Upper lobe of left lung (tissue), 6 donors: ENCODE data around the gene NINJ2. TPM values are rescaled to one million over a fixed set of nuclear protein-coding genes. Genes with fewer than 3 reads are reported as not detected.
A peak's percentile ranks its signal among the peaks of the same experiment; 100 is the strongest.
"Not testable (repeated sequence)": the region's sequence is repeated elsewhere in the genome, so short reads cannot be mapped to it uniquely, and the experiment has no call there.

Experiments used
- ATAC-seq, 2 donors: fragments of 200-7000 bp; cut with Tn5 transposase; one replicate each; pipeline ENCODE4 v1.9.1; 2022; ENCODE audit warnings: mild to moderate bottlenecking in 2 of 2, moderate library complexity in 2 of 2; ENCODE audit not compliant: low FRiP score in 2 of 2
- DNase-seq, 2 donors: peaks; one replicate each; pipeline ENCODE4 v3.0.0-alpha.2; 2019 to 2020
- H3K27ac ChIP-seq, 4 donors: fragments of 200-600 bp; sonication (generic); one replicate each; pipeline ENCODE4 v1.5.1; 2016 to 2019
- H3K27me3 ChIP-seq, 4 donors: fragments of 200-600 bp; sonication (generic); one replicate each; pipeline ENCODE4 v1.5.1; 2017 to 2019
- H3K36me3 ChIP-seq, 4 donors: fragments of 200-600 bp; sonication (generic); one replicate each; pipeline ENCODE4 v1.5.1; 2016 to 2019
- H3K4me1 ChIP-seq, 4 donors: fragments of 200-600 bp; sonication (generic); one replicate each; pipeline ENCODE4 v1.5.1; 2018 to 2019
- H3K4me3 ChIP-seq, 4 donors: fragments of 200-600 bp; sonication (generic); one replicate each; pipeline ENCODE4 v1.5.1; 2017 to 2019; ENCODE audit warnings: mild to moderate bottlenecking in 2 of 4, moderate library complexity in 1 of 4
- H3K9me3 ChIP-seq, 4 donors: fragments of 200-600 bp; sonication (generic); one replicate each; pipeline ENCODE4 v1.5.1; 2018 to 2019
- CTCF ChIP-seq, 6 experiments: fragments of 450-650 bp in 4 of 6; fragments of 200-600 bp in 2 of 6; sonication (generic) in 2 of 6; IDR thresholded peaks; one replicate each; pipeline ENCODE4 v1.5.1; 2016 to 2019; ENCODE audit warnings: antibody characterized with exemption in 6 of 6
- EP300 ChIP-seq, 4 donors: sonication (generic); formaldehyde crosslinking; IDR thresholded peaks; one replicate each; pipeline ENCODE4 v1.5.1; 2017; ENCODE audit warnings: antibody characterized with exemption in 4 of 4, control low read depth in 2 of 4
- POLR2A ChIP-seq, 4 donors: fragments of 450-650 bp; IDR thresholded peaks; one replicate each; pipeline ENCODE4 v1.5.1; 2016 to 2017; ENCODE audit warnings: antibody characterized with exemption in 4 of 4, mild to moderate bottlenecking in 2 of 4
- POLR2AphosphoS5 ChIP-seq, 2 donors: sonication (generic); formaldehyde crosslinking; IDR thresholded peaks; one replicate each; pipeline ENCODE4 v1.5.1; 2017; ENCODE audit warnings: antibody characterized with exemption in 2 of 2
- WGBS, 2 donors: methylation state at CpG; one replicate each; pipeline ENCODE4 v1.1.5; 2017 to 2018; 5-methylcytosine and 5-hydroxymethylcytosine counted together
- total RNA-seq, 6 donors: library from RNA; depleted of rRNA in 4 of 6; stranded (reverse); fragments of >200 nt in 4 of 6; gene quantifications; one replicate each; pipeline versions ENCODE4 v1.1.0 to v1.2.1, GENCODE V29; 2016 to 2021
- donor health status: DM: no; HTN: no; CAD: no; lungs with moderate emphysema.
- donor health status: DM: no; HTN: yes; CAD: no; lungs with severe emphysema.

NINJ2 gene
- total RNA-seq, 6 donors from 2014 or later = 15.6 to 73.3 (median 36.2) TPM

GRCh38 chr12:632102-632696, 31.0 kb downstream of the NINJ2 start:
- H3K4me3 ChIP-seq = peak overlapping the region in 1 of 4 donors; percentile 44

GRCh38 chr12:630656-631632, 32.3 kb downstream of the NINJ2 start:
- H3K36me3 ChIP-seq = no peaks in the 10 kb centered on the region
- peak; percentile 85 to 93 for DNase-seq
- WGBS, 2 donors = 50 to 59% methylated on average over 40 to 43 of the region's 45 CpGs

More at GRCh38 chr12:632102-632696, 31.0 kb downstream of the NINJ2 start:
- WGBS, 2 donors = 17 to 33% methylated on average over 7 of the region's 7 CpGs
- TF ChIP-seq POLR2A (IDR thresholded peaks at IDR 0.05) (peak in 1 of 4 donors; percentile 26), POLR2AphosphoS5 (IDR thresholded peaks at IDR 0.05) (peak in 1 of 2 donors; percentile 25), EP300 (IDR thresholded peaks at IDR 0.05) (peak in 1 of 4 donors; percentile 14), CTCF (IDR thresholded peaks at IDR 0.05) (no peak)
- Histone ChIP-seq H3K27ac (peak overlapping the region; percentile 78 to 90 (median 87)), H3K4me1 (peaks cover 32 to 52% (median 37%) of the 10 kb centered on the region in 4 donors), H3K36me3 (no peaks in the 10 kb centered on the region), H3K27me3 (no peaks in the 10 kb centered on the region), H3K9me3 (no peaks in the 10 kb centered on the region)
- ATAC-seq (peak; percentile 71 to 87), DNase-seq (peak in 1 of 2 donors; percentile 66)

GRCh38 chr12:628742-629078, 34.5 kb downstream of the NINJ2 start:
- H3K4me3 ChIP-seq, DNase-seq, H3K9me3 ChIP-seq, H3K27me3 ChIP-seq, H3K36me3 ChIP-seq, ATAC-seq: not testable (repeated sequence)
- Histone ChIP-seq H3K4me1 (peaks cover 31 to 41% (median 35%) of the 10 kb centered on the region in 4 donors), H3K27ac (peak overlapping the region in 1 of 4 donors; percentile 87)
- WGBS, 2 donors = 97 to 100% methylated on average over 1 of the region's 1 CpG

More at GRCh38 chr12:630656-631632, 32.3 kb downstream of the NINJ2 start:
- Histone ChIP-seq H3K27me3 (no peaks in the 10 kb centered on the region), H3K9me3 (no peaks in the 10 kb centered on the region), H3K4me3 (peak overlapping the region; percentile 20 to 45 (median 36)), H3K27ac (peak overlapping the region; percentile 78 to 90 (median 87)), H3K4me1 (peaks cover 32 to 49% (median 37%) of the 10 kb centered on the region in 4 donors)
- peak; percentile 83 to 85 for ATAC-seq
- no peak for TF ChIP-seq EP300 (IDR thresholded peaks at IDR 0.05)
- TF ChIP-seq CTCF (IDR thresholded peaks at IDR 0.05) = no peak
- peak in 2 of 4 donors; percentile 22 to 83 for TF ChIP-seq POLR2A (IDR thresholded peaks at IDR 0.05)
- TF ChIP-seq POLR2AphosphoS5 (IDR thresholded peaks at IDR 0.05) = peak; percentile 50 to 67

- Histone ChIP-seq H3K4me3 (no peak overlapping the region), H3K27me3 (no peaks in the 10 kb centered on the region), H3K27ac (peak overlapping the region in 1 of 4 donors; percentile 25), H3K36me3 (no peaks in the 10 kb centered on the region), H3K4me1 (peaks cover 27 to 41% (median 30%) of the 10 kb centered on the region in 4 donors), H3K9me3 (no peaks in the 10 kb centered on the region)
- ATAC-seq (no peak), DNase-seq (no peak)
- 81 to 88% methylated on average over 13 of the region's 13 CpGs for WGBS, 2 donors
- TF ChIP-seq CTCF (IDR thresholded peaks at IDR 0.05) (no peak), POLR2A (IDR thresholded peaks at IDR 0.05) (no peak), POLR2AphosphoS5 (IDR thresholded peaks at IDR 0.05) (no peak), EP300 (IDR thresholded peaks at IDR 0.05) (no peak)
Measured at GRCh38 chr12:627863-628741, 35.1 kb downstream of the NINJ2 start.
